Loucy (cell line): ENCODE results near the gene ARHGAP32.

Source experiments
- EZH2phosphoT487 ChIP-seq: fragments of 200-600 bp; IDR thresholded peaks from 2 replicates; pipeline ENCODE4 v1.6.1; 2018; ENCODE audit warnings: antibody characterized with exemption, mild to moderate bottlenecking, moderate library complexity, borderline replicate concordance
- TF ChIP-seq, protein P1 (sequence below): fragments of 200-600 bp; sonication (generic); conservative IDR thresholded peaks from 2 replicates; pipeline ENCODE4 v1.5.1; 2014; ENCODE audit warnings: mild to moderate bottlenecking, antibody characterized with exemption, low read length

GRCh38 chr11:128970598-128971190, 221.4 kb downstream of the ARHGAP32 start:
- no peak for TF ChIP-seq EZH2phosphoT487
- TF ChIP-seq, protein P1, sequence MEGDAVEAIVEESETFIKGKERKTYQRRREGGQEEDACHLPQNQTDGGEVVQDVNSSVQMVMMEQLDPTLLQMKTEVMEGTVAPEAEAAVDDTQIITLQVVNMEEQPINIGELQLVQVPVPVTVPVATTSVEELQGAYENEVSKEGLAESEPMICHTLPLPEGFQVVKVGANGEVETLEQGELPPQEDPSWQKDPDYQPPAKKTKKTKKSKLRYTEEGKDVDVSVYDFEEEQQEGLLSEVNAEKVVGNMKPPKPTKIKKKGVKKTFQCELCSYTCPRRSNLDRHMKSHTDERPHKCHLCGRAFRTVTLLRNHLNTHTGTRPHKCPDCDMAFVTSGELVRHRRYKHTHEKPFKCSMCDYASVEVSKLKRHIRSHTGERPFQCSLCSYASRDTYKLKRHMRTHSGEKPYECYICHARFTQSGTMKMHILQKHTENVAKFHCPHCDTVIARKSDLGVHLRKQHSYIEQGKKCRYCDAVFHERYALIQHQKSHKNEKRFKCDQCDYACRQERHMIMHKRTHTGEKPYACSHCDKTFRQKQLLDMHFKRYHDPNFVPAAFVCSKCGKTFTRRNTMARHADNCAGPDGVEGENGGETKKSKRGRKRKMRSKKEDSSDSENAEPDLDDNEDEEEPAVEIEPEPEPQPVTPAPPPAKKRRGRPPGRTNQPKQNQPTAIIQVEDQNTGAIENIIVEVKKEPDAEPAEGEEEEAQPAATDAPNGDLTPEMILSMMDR = no peak
